Mesothelial cell of epicardium (in vitro differentiated cells): ENCODE results near the gene TSC22D1. TPM values are rescaled to one million over a fixed set of nuclear protein-coding genes. Genes with fewer than 3 reads are reported as not detected.

Experiments used
- DNase-seq, 2 experiments: peaks; one replicate each; pipeline ENCODE4 v3.0.0; 2021; ENCODE audit warnings: low spot score in 2 of 2; ENCODE audit not compliant: unreplicated experiment in 2 of 2
- H3K27ac Mint-ChIP-seq: 2 replicates; pipeline ENCODE4 v1.8.0; 2021; ENCODE audit warnings: mixed read lengths
- H3K27me3 Mint-ChIP-seq: 2 replicates; pipeline ENCODE4 v1.8.0; 2021; ENCODE audit warnings: low read depth, mixed read lengths
- H3K36me3 Mint-ChIP-seq: 2 replicates; pipeline ENCODE4 v1.8.0; 2021; ENCODE audit warnings: mixed read lengths
- H3K4me1 Mint-ChIP-seq: 2 replicates; pipeline ENCODE4 v1.8.0; 2021; ENCODE audit warnings: mixed read lengths
- H3K4me3 Mint-ChIP-seq: 2 replicates; pipeline ENCODE4 v1.8.0; 2021; ENCODE audit warnings: mild to moderate bottlenecking, moderate library complexity, mixed read lengths
- H3K9me3 Mint-ChIP-seq: 2 replicates; pipeline ENCODE4 v1.8.0; 2021; ENCODE audit warnings: mixed read lengths
- CTCF ChIP-seq: fragments of 200-600 bp; sonication (generic); IDR thresholded peaks from one replicate; pipeline ENCODE4 v1.5.0; 2021; ENCODE audit warnings: antibody characterized with exemption; ENCODE audit not compliant: unreplicated experiment
- total RNA-seq: library from RNA; stranded (reverse); gene quantifications from 3 replicates; pipeline ENCODE4 v1.2.1, GENCODE V29; 2021

Gene TSC22D1
- total RNA-seq, 1 donor from 2014 or later = 99.5 TPM

DNA sequence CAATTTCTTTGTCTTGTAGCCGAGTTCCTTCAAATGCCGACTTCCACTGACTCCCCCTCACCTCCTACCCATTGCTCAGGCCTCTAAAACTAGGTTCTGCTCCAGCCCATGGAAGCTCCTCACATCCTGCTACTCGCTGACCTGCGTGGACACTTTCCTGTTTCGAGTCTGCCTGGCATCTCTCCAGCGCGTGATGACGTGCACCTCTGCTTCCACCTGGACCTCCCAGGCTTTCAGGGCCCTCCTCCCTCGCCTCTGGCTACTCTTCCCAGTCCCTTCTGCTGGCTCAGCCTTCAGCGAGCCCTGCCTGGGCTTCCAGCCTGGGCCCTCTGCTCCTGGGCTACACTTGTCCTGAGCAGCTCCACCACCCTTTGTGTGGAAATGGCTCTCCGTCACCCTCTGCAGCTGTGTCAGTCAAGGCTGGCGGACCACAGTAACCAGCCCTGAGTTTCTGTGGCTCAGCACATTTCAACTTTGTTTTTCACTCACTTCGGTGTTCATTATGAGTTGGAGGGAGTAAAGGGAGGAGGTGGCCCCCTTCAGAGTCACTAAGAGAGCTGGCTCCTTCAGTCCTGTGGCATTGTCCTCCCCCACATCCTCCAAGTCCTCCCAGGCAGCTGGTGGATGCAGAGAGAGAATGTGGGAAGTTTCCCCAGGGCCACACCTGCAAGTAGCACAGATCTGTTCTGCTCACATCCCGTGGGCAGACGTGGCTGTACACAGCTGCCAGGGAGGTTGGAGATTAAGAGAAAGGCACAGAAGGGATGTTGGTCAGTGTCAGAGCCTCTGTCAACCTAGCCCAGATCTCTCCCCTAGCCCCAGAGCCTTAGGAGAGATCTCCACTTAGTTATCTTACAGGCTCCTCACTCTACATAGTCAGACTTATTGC is 153.1 kb downstream of the TSC22D1 start:
- DNase-seq = peak in 1 of 2 experiments; percentile 37
- H3K27me3 Mint-ChIP-seq = peaks cover 19% of the 10 kb centered on the region
- peaks cover 7% of the 10 kb centered on the region for H3K4me1 Mint-ChIP-seq
- no peak overlapping the region for H3K4me3 Mint-ChIP-seq
- no peak for TF ChIP-seq CTCF
- peaks cover 4% of the 10 kb centered on the region for H3K9me3 Mint-ChIP-seq
- H3K27ac Mint-ChIP-seq = no peak overlapping the region
- peaks cover 3% of the 10 kb centered on the region for H3K36me3 Mint-ChIP-seq

DNA sequence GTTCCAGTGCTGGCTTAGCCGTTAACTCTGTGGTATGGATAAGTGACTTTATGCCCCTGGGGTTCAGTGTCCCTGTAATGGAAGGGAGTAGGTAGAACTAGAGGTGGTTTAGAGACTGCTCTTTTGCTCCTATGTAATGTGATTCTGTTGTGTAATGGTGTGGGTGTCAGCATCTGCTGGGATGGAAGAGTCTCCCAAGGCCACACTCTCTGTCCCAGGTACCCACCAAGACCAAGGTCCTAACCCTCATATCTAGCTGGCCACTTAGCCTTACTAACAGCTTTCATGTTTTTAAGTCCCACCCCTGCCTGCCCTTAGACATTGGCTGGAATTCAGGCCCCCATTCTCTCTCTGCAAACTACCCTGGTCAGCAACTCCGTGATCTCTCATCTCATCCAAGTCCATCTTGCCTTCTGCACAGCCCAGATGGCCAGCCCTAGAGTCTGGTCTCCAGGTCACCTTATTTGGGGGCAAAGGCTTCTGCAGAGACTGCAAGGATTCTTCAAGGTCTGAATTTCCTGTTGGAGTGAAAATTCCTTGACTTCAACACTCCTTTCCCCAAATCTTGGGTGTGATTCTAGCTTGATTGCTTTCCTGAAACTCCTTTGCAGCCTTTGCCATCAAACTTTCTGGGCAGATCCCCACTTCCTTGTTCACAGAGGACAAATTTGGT is 154.1 kb downstream of the TSC22D1 start:
- TF ChIP-seq CTCF = no peak
- DNase-seq = peak in 1 of 2 experiments; percentile 24
- Mint-ChIP-seq H3K4me1 (peaks cover 15% of the 10 kb centered on the region), H3K36me3 (no peaks in the 10 kb centered on the region), H3K27ac (no peak overlapping the region), H3K9me3 (no peaks in the 10 kb centered on the region), H3K4me3 (no peak overlapping the region), H3K27me3 (peaks cover 19% of the 10 kb centered on the region)

- Mint-ChIP-seq H3K9me3 (no peaks in the 10 kb centered on the region), H3K4me1 (peaks cover 18% of the 10 kb centered on the region), H3K36me3 (no peaks in the 10 kb centered on the region), H3K4me3 (no peak overlapping the region), H3K27me3 (peaks cover 22% of the 10 kb centered on the region), H3K27ac (no peak overlapping the region)
- no peak for TF ChIP-seq CTCF
- DNase-seq = peak in 1 of 2 experiments; percentile 29
These were observed 155.5 kb downstream of the TSC22D1 start for GRCh38 chr13:44420376-44421220.

DNA sequence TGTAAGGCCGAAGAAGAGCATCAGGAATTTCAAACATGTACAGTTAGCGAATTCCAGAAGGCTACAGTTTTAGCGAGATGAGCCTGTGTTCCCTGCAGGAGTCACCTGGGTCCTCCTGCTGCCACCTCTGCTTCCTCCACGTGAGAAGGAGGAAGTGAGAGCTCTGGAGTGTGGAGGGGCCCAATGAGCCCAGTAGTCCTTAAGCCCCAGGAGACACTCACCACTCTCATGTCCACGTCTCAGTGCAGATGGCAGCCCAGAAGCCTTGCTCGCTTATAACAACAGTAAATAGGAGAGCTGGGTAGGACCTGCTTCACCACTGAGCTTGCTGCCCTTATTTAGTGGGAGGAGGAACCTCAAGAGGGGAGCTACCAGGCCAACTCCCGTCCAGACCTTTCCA is 158.3 kb downstream of the TSC22D1 start:
- H3K36me3 Mint-ChIP-seq = no peaks in the 10 kb centered on the region
- no peak overlapping the region for H3K4me3 Mint-ChIP-seq
- TF ChIP-seq CTCF = no peak
- H3K4me1 Mint-ChIP-seq = peaks cover 20% of the 10 kb centered on the region
- peaks cover 17% of the 10 kb centered on the region for H3K27me3 Mint-ChIP-seq
- H3K27ac Mint-ChIP-seq = peak overlapping the region; percentile 84
- no peak for DNase-seq
- no peaks in the 10 kb centered on the region for H3K9me3 Mint-ChIP-seq

- no peak for TF ChIP-seq CTCF
- Mint-ChIP-seq H3K4me3 (no peak overlapping the region), H3K27ac (peak overlapping the region; percentile 84), H3K36me3 (no peaks in the 10 kb centered on the region), H3K27me3 (peaks cover 15% of the 10 kb centered on the region), H3K4me1 (peaks cover 24% of the 10 kb centered on the region), H3K9me3 (no peaks in the 10 kb centered on the region)
- no peak for DNase-seq
These were observed 158.7 kb downstream of the TSC22D1 start for GRCh38 chr13:44417446-44417845.
